GM23338 (cell line): ENCODE data around the gene HCN3. TPM values are rescaled to one million over a fixed set of nuclear protein-coding genes. Genes with fewer than 3 reads are reported as not detected.

Experiments
- ATAC-seq: fragments of 200-7000 bp; cut with Tn5 transposase; 3 replicates; pipeline ENCODE4 v1.9.1; 2020
- DNase-seq: peaks from one replicate; pipeline ENCODE4 v3.0.0-alpha.2; 2015; ENCODE audit warnings: low spot score
- H2AFZ ChIP-seq: fragments of 200-600 bp; sonication (generic); 2 replicates; pipeline ENCODE4 v1.8.0; 2016; ENCODE audit warnings: antibody characterized with exemption, mild to moderate bottlenecking, moderate library complexity
- H3F3A ChIP-seq: fragments of 200-600 bp; sonication (generic); replicated peaks from 2 replicates; pipeline ENCODE4 v1.8.0; 2017; ENCODE audit warnings: antibody characterized with exemption, mixed run types, low read depth
- H3K27ac ChIP-seq: fragments of 200-600 bp; sonication (generic); 2 replicates; pipeline ENCODE4 v1.6.1; 2016; ENCODE audit warnings: low read depth
- H3K27me3 ChIP-seq: fragments of 200-600 bp; sonication (generic); 2 replicates; pipeline ENCODE4 v1.8.0; 2016; ENCODE audit warnings: mild to moderate bottlenecking, mixed run types, moderate library complexity; ENCODE audit not compliant: insufficient read depth
- H3K36me3 ChIP-seq: fragments of 200-600 bp; sonication (generic); 2 replicates; pipeline ENCODE4 v1.8.0; 2016; ENCODE audit warnings: mild to moderate bottlenecking; ENCODE audit not compliant: insufficient read depth
- H3K4me1 ChIP-seq: fragments of 200-600 bp; sonication (generic); 2 replicates; pipeline ENCODE4 v1.8.0; 2016; ENCODE audit warnings: mild to moderate bottlenecking, moderate library complexity; ENCODE audit not compliant: insufficient read depth
- H3K4me2 ChIP-seq: fragments of 200-600 bp; sonication (generic); 2 replicates; pipeline ENCODE4 v1.7.1; 2017; ENCODE audit warnings: mixed run types
- H3K4me3 ChIP-seq: fragments of 200-600 bp; sonication (generic); 2 replicates; pipeline ENCODE4 v1.6.1; 2016; ENCODE audit warnings: mixed run types
- H3K79me2 ChIP-seq: fragments of 200-600 bp; sonication (generic); replicated peaks from 2 replicates; pipeline ENCODE4 v1.8.0; 2017; ENCODE audit warnings: mild to moderate bottlenecking; ENCODE audit not compliant: insufficient read depth
- H3K9me2 ChIP-seq: fragments of 200-600 bp; sonication (generic); 2 replicates; pipeline ENCODE4 v1.8.0; 2017; ENCODE audit not compliant: insufficient read depth
- H4K20me1 ChIP-seq: fragments of 200-600 bp; sonication (generic); replicated peaks from 2 replicates; pipeline ENCODE4 v1.8.0; 2017; ENCODE audit warnings: mild to moderate bottlenecking; ENCODE audit not compliant: insufficient read depth
- H3K27ac Mint-ChIP-seq: 2 replicates; pipeline ENCODE4 v1.8.0; 2020; ENCODE audit warnings: inconsistent platforms, mild to moderate bottlenecking, moderate library complexity, mixed read lengths
- H3K27me3 Mint-ChIP-seq: 3 replicates; pipeline ENCODE4 v1.8.0; 2022; ENCODE audit warnings: low read depth, mild to moderate bottlenecking, moderate library complexity, mixed read lengths, inconsistent platforms; ENCODE audit not compliant: insufficient read depth, poor library complexity
- H3K36me3 Mint-ChIP-seq: 3 replicates; pipeline ENCODE4 v1.8.0; 2021; ENCODE audit warnings: low read depth, mild to moderate bottlenecking, inconsistent platforms, moderate library complexity, mixed read lengths
- H3K4me1 Mint-ChIP-seq: 3 replicates; pipeline ENCODE4 v1.8.0; 2020; ENCODE audit warnings: mild to moderate bottlenecking, inconsistent platforms, mixed read lengths
- H3K4me3 Mint-ChIP-seq: 3 replicates; pipeline ENCODE4 v1.8.0; 2021; ENCODE audit warnings: moderate library complexity, mild to moderate bottlenecking, inconsistent platforms, mixed read lengths
- H3K9me3 Mint-ChIP-seq: 3 replicates; pipeline ENCODE4 v1.8.0; 2020; ENCODE audit warnings: moderate library complexity, mild to moderate bottlenecking, inconsistent platforms, mixed read lengths
- CREB1 ChIP-seq: fragments of 250-450 bp; sonication (Bioruptor Pico); IDR thresholded peaks from 2 replicates; pipeline ENCODE4 v1.5.0; 2020; ENCODE audit warnings: low read depth, mild to moderate bottlenecking, moderate library complexity
- CTCF ChIP-seq, 2 experiments: fragments of 200-600 bp in 1 of 2; sonication (generic) in 1 of 2; conservative IDR thresholded peaks; 2 replicates each; pipeline versions ENCODE4 v1.5.1 to v1.6.1; 2016 to 2017; ENCODE audit warnings: antibody characterized with exemption in 2 of 2, low read depth in 2 of 2, mild to moderate bottlenecking in 2 of 2, moderate library complexity in 1 of 2
- ETS1 ChIP-seq: IDR thresholded peaks from 2 replicates; pipeline ENCODE4 v1.6.1; 2016; ENCODE audit warnings: antibody characterized with exemption
- POLR2AphosphoS5 ChIP-seq: IDR thresholded peaks from 2 replicates; pipeline ENCODE4 v1.6.1; 2016; ENCODE audit warnings: antibody characterized with exemption, low read depth
- ZNF114 ChIP-seq: fragments of 250-450 bp; sonication (Bioruptor Pico); IDR thresholded peaks from 2 replicates; pipeline ENCODE4 v1.5.0; 2020; ENCODE audit warnings: mild to moderate bottlenecking, moderate library complexity
- ZNF331 ChIP-seq: fragments of 250-450 bp; sonication (Bioruptor Pico); IDR thresholded peaks from 2 replicates; pipeline ENCODE4 v1.5.0; 2020; ENCODE audit warnings: low read depth, mild to moderate bottlenecking, moderate library complexity
- ZNF462 ChIP-seq: fragments of 250-450 bp; sonication (Bioruptor Pico); IDR thresholded peaks from 2 replicates; pipeline ENCODE4 v1.5.0; 2020; ENCODE audit warnings: mild to moderate bottlenecking, moderate library complexity
- polyA plus RNA-seq: library from polyadenylated mRNA; unstranded; fragments of >200 nt; fragmentation: Nextera tagmentation; extraction: Ambion mirVana; gene quantifications from 2 replicates; pipeline ENCODE4 v1.2.1, GENCODE V29; 2016
- total RNA-seq: library from RNA; depleted of rRNA; stranded (reverse); fragments of >200 nt; shearing (Covaris generic); gene quantifications from 2 replicates; pipeline ENCODE4 v1.2.3, GENCODE V29; 2014

Gene HCN3
- total and polyA plus RNA-seq, 2 experiments from 2014 or later = 3.4 to 4.9 TPM

GRCh38 chr1:155304558-155305063 is 27.3 kb downstream of the HCN3 start:
- ATAC-seq = no peak
- no peak for DNase-seq
- Mint-ChIP-seq H3K27me3 (peaks cover 10% of the 10 kb centered on the region), H3K4me1 (peaks cover 12% of the 10 kb centered on the region), H3K9me3 (no peaks in the 10 kb centered on the region), H3K36me3 (peaks cover 3% of the 10 kb centered on the region; the same call in 1 of the 3 replicates), H3K27ac (no peak overlapping the region), H3K4me3 (no peak overlapping the region)
- no peak overlapping the region for H3K4me3 ChIP-seq
- H3K27me3 ChIP-seq = no peaks in the 10 kb centered on the region
- peaks cover 8% of the 10 kb centered on the region for H3K79me2 ChIP-seq
- no peak overlapping the region for H2AFZ ChIP-seq
- no peak overlapping the region for H3K4me2 ChIP-seq
- peaks cover 8% of the 10 kb centered on the region; the same call in 1 of the 2 replicates for H3F3A ChIP-seq
- no peak for TF ChIP-seq ZNF331 (CRISPR knock-in tag)
- no peak for TF ChIP-seq CREB1 (CRISPR knock-in tag)
- TF ChIP-seq POLR2AphosphoS5 = no peak
- TF ChIP-seq ZNF462 (CRISPR knock-in tag) = no peak
- TF ChIP-seq ETS1 = no peak
- no peak for TF ChIP-seq ZNF114
- TF ChIP-seq CTCF (conservative IDR thresholded peaks at IDR 0.05; ENCODE audit: low read depth in 2 of 2) = no peak
- no peaks in the 10 kb centered on the region for H3K9me2 ChIP-seq
- no peaks in the 10 kb centered on the region for H3K36me3 ChIP-seq
- no peaks in the 10 kb centered on the region for H4K20me1 ChIP-seq
- H3K27ac ChIP-seq = no peak overlapping the region
- H3K4me1 ChIP-seq = peaks cover 6% of the 10 kb centered on the region
